Fibroblast of villous mesenchyme (primary cell): Measurements from ENCODE around the gene CTNNA3. TPM values are rescaled to one million over a fixed set of nuclear protein-coding genes. Genes with fewer than 3 reads are reported as not detected.
A peak's percentile ranks its signal among the peaks of the same experiment; 100 is the strongest.

Experiments used
- DNase-seq: peaks from one replicate; pipeline ENCODE4 v3.0.0-alpha.2; 2010; ENCODE audit warnings: low read depth
- H3K4me3 ChIP-seq: 2 replicates; pipeline ENCODE4 v1.5.1; 2011; ENCODE audit warnings: low read depth, mild to moderate bottlenecking, low read length
- total RNA-seq: library from RNA; depleted of rRNA; stranded (reverse); fragments of >200 nt; gene quantifications from 2 replicates; pipeline ENCODE4 v1.2.3, GENCODE V29; 2012
- TF ChIP-seq, protein P1 (sequence below): IDR thresholded peaks from 2 replicates; pipeline ENCODE4 v1.5.1; 2012; ENCODE audit warnings: low read depth, mild to moderate bottlenecking, low read length; ENCODE audit not compliant: insufficient read depth

CTNNA3 gene
- total RNA-seq, 1 donor, result not detected

GRCh38 chr10:66786709-66787108 lies 909.3 kb downstream of the CTNNA3 start:
- TF ChIP-seq, protein P1, sequence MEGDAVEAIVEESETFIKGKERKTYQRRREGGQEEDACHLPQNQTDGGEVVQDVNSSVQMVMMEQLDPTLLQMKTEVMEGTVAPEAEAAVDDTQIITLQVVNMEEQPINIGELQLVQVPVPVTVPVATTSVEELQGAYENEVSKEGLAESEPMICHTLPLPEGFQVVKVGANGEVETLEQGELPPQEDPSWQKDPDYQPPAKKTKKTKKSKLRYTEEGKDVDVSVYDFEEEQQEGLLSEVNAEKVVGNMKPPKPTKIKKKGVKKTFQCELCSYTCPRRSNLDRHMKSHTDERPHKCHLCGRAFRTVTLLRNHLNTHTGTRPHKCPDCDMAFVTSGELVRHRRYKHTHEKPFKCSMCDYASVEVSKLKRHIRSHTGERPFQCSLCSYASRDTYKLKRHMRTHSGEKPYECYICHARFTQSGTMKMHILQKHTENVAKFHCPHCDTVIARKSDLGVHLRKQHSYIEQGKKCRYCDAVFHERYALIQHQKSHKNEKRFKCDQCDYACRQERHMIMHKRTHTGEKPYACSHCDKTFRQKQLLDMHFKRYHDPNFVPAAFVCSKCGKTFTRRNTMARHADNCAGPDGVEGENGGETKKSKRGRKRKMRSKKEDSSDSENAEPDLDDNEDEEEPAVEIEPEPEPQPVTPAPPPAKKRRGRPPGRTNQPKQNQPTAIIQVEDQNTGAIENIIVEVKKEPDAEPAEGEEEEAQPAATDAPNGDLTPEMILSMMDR, result no peak
- H3K4me3 ChIP-seq, result no peak overlapping the region
- no peak for DNase-seq

DNA sequence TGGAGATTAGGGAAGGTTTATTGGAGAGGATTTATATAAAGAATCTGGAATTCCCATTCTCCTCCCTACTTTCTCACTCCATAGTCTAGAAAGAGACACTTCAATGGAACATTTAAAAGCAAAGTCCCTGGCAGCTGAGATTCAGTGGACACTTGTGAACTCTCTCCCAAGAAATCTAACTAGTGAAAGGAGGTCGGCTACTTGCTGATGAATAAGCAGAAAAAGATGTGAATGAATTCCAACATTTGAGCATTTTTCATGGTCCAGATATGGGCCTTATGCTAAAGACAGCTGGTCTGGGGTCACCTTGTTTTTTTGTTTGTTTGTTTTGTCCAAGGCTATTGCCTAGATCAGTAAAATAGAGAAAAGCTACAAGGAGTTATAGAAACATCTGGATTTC lies 911.2 kb downstream of the CTNNA3 start:
- H3K4me3 ChIP-seq, result no peak overlapping the region
- no peak for DNase-seq
- TF ChIP-seq, protein P1, result no peak

DNA sequence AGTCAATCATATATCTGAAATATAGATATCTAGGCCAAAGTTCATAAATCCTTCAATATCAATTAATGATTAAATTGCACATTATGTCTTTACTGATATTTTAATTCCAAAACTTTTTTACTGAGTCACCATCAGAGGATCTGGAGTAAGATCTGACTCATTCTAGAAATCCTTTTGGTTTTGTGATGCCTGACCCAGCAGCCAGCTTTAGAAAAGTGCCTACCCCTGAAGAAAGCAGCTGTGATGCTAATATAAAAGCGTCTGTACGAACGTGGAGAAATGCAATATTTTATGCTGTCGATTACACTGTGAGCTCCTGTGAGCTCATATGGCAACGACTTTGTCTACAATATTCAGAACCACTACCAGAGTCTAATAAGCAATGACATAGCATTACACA lies 912.7 kb downstream of the CTNNA3 start:
- DNase-seq, result peak; percentile 5
- no peak overlapping the region for H3K4me3 ChIP-seq
- TF ChIP-seq, protein P1, result no peak

- H3K4me3 ChIP-seq, result no peak overlapping the region
- TF ChIP-seq, protein P1, result no peak
- no peak for DNase-seq
Measured at GRCh38 chr10:66782776-66783175, 913.2 kb downstream of the CTNNA3 start.

GRCh38 chr10:66782144-66782543 lies 913.9 kb downstream of the CTNNA3 start:
- TF ChIP-seq, protein P1, result no peak
- no peak overlapping the region for H3K4me3 ChIP-seq
- no peak for DNase-seq

GRCh38 chr10:66780796-66781195 lies 915.2 kb downstream of the CTNNA3 start:
- H3K4me3 ChIP-seq, result no peak overlapping the region
- peak; percentile 28 for DNase-seq
- TF ChIP-seq, protein P1, result no peak

DNA sequence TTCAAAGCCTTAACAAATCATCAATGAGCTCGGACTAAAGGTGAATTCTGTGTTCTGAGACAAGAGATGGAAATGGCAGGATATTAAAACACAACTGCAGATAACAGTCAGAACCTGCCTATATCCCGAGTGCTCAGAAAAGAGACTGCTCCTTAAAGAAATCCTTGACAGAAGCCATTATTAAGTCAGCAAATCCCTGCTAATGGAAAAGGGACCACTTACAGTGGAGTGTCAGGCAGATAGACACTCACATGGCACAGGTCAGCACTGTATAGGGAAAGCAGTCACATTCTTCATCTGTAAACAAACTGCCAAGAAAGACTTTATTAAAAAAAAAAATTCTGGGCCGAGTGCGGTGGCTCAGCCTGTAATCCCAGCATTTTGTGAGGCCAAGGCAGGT lies 917.6 kb downstream of the CTNNA3 start:
- TF ChIP-seq, protein P1, result no peak
- no peak for DNase-seq
- H3K4me3 ChIP-seq, result no peak overlapping the region
